Posterior cingulate gyrus (tissue), 11 donors: Measurements from ENCODE around the gene MEIKIN.

Source experiments
- DNase-seq, 10 donors: peaks; one replicate each; pipeline versions ENCODE4 v3.0.0 to v3.0.0-alpha.2; 2020 to 2021; ENCODE audit warnings: mixed read lengths in 3 of 10
- intact Hi-C: fragments of 100-400 bp; cut with DNase I; formaldehyde crosslinking; loops from one replicate; pipeline ENCODE4 v1.15.1; 2023

MEIKIN gene

DNA sequence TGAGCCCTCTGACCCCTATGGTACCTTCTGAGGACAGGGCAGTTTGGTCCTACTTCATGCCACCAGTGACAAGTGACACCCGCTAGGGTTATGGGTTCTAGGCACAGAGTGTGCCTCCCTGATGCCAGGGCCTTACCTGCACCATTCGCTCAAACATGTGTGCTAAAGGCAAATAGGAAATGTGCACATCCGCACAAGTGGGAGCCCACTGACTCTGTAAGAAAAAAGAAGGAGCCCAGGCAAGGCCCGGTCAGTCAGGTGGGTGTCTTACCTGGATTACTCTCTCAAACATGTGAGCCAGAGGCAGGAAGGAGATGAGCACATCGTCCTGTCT, 29.1 kb upstream of the MEIKIN start:
- intact Hi-C loops, result no loop called here
- DNase-seq, result no peak

DNA sequence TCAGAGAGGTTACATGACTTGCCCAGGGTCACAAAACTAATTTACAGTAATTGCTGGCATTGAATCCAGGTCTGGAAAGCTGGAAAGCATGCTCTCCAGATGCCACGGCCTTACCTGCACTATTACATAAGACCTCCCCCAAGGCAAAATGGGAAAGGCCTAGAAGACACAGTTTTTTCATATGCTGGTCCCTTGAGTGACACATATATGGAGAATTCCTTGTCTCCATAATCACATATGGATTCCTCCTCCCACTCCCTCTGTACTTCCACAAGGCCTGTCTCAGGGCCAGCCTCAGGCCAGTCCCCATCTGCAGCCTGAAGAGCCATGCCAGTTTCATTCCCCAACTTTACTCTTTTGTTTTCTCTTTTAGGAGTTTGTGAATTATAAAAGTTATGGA, 28.6 kb upstream of the MEIKIN start:
- DNase-seq, result no peak
- intact Hi-C loops, result no loop called here

DNA sequence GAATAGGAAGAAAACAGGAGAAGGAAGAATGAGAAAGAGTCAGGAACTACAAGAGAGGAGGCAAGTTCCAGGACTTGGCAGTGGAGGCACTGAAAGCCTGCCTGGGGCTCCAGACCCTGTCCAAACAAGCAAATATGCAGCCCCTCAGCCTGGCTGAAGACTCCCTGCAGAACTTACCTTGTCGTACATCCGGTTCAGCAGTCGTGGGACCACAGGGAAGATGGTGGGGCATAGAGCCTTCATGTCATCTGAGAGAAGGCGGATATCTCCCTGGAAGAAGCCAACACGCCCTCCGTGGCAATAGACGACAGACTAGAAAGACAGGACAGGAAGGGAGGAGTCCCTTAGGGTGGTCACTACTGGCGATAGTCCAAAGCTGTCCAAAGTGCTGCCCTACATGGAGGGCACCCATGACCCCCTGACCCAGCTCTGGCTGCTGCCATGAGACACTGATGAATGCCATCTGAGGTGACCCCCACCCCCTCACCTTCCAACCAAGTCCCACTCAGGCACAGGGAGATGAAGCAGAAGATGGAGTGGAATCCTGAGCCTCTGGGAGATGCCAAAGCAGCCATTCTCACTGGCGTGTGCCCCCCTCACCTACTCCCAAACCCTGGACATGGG, 27.7 kb upstream of the MEIKIN start:
- intact Hi-C loops, result no loop called here
- peak in 1 of 10 donors; percentile 57 for DNase-seq

DNA sequence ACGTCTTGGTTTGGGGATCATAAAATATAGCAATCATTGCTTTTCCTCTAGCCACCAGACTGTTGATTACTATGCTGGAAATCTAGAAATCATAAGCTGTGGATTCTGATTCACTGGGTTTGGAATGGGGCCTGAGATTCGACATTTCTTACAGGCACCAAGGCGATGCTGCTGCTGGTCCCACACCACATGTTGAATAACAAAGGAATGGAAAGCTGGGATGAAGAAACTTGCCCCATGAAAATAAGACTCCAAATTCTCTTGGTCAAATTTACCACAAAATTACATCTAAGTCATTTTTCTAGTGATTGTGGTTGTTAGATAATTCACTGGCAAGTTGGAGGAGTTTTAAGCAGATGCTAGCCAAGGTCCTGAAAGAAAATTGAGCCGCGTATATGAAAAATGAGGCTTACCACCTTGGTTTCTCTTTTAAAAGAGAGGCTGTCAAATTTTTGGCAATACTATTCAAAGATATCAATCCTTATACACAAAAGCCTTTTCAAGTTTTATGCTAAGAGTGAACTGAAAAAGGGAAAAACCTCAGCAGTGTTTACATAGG, 23.0 kb upstream of the MEIKIN start:
- DNase-seq, result no peak
- intact Hi-C loops, result no loop called here

DNA sequence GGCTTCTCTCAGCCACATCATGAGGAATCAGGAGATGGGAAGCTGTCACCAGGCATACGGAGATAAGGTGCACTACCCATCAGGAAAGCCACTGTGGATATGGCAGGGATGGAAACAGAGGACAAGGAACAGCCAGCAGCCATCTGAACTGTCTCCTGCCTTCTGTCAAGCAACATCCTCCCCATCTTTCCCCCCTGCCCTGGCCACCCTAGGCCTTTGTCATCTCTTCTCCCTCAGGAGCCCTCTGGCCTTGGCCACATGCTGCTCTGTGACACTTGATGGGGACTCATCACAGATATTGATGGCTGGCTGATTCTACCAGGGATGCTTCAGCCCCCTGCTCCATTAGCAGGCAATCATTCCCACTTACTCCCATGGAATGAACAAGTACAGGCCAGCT, 21.1 kb upstream of the MEIKIN start:
- intact Hi-C loops, result no loop called here
- DNase-seq, result peak in 1 of 10 donors; percentile 77

DNA sequence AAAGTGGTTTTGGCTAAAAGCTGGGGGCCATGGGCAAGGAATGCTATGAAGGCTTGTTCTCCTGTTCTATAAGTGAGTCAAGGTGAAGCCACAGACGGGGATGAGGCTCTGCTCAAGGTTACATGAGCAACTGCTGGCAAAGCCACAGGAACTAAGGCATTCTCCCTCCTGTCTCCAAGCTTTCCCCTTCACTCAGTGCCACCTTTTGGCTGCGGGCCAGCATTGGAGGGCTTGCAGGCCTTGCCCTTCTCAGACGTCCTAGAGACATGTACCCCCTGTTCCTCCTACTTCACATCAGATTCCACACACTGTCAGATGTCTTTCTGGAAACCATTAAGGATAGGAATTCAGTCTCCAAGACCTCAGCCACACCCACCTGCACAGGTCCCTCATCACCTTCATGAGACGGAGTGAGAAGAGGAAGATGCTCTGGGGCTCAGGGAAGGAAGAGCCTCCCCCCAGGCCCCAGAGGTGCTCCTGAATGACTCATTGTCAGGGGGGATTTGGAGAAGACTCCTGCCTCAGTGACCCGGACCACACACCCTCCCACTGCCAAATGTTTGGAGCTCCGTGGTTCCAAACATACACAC, 20.5 kb upstream of the MEIKIN start:
- DNase-seq, result peak in 1 of 10 donors; percentile 84
- intact Hi-C loops, result no loop called here

DNA sequence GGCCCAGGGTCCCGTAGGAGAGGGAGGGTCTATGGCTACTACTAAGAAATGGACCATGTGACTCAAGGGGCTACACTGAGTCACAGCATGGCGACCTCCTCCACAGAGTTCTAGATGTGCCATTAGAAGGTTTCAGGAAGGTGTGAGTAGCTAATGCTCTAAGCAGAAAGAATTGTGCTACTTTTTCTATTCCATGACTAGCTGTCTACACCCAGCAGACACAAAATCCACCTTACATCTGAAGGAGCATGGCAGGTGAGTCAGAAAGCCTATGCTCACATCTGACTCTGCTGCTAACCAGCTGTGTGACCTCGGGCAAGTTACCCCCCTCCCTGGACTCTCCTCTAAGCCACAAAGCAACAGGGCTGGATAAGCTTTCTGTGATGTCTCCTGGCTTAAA, 14.4 kb upstream of the MEIKIN start:
- intact Hi-C loops, result no loop called here
- DNase-seq, result no peak

DNA sequence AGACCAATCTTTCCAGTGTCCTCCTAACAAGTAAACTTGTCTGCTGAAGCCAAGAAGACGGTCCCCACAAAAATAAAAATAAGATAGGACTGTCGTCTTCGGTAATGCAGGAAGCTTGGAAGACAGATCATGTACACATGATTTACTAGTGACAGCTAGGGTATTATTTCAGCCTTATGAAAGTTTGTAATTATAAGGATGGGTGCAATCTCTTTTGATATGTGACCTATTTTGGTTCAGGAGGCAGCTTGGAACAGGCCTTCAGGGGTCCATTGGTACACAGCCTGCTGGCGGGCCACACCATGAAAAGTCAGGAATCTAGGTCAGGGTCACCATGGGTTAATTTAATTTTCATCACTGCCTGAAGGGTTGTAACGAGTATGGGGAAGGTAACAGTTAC, 13.7 kb upstream of the MEIKIN start:
- DNase-seq, result no peak
- intact Hi-C loops, result no loop called here

DNA sequence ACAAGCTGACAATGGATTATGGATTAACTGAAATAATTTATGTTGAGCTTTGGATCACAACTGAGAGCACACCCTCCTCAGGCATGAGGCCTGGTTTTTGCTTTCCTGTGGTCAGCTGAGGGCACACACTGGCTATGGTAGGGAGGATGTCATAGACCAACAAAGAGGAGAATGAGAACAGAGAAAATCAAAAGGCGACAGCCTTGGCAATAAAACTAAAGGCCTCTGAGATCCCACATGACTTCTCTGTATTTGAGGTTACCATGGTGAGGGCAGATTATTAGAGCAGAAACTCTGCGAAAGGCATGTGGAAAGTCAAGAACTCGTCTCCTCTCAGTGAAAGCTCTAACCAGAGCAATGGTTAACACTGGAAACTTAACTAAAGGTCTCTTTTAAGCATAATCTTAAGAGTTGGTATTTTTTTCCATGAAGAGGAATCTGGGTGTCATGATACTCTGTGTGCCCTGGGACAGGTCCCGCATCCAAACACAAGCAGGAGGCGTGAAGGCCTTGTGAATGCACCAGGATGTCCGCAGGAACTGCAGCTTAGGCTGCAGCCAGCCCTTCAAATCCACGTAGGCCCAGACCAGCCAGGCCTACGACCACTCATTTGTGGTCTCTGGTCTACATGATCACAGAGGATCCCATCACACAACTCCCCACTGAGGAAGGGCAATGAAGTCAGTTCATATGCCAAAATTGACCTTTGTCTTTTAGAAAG, 12.4 kb upstream of the MEIKIN start:
- DNase-seq, result peak in 1 of 10 donors; percentile 68
- intact Hi-C loops, result no loop called here

DNA sequence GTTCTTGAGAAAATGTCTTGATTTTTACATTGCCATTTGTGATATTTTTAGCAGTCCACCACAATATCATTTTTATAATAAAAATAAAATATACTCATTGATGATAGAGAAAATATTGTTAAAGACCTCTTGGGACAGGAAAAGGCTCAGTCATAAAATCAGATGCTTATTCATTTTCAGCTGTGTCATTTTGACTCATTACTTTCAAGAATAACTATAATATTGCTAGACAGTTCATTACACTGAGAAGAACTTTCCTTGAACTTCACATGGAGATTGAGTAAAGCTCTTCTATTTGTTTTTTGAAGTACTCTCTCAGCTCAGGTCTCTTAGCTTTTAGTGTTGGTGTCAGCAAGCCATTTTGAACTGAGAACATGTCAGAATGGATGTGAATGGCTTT, 8.5 kb upstream of the MEIKIN start:
- no peak for DNase-seq
- intact Hi-C loops, result no loop called here

DNA sequence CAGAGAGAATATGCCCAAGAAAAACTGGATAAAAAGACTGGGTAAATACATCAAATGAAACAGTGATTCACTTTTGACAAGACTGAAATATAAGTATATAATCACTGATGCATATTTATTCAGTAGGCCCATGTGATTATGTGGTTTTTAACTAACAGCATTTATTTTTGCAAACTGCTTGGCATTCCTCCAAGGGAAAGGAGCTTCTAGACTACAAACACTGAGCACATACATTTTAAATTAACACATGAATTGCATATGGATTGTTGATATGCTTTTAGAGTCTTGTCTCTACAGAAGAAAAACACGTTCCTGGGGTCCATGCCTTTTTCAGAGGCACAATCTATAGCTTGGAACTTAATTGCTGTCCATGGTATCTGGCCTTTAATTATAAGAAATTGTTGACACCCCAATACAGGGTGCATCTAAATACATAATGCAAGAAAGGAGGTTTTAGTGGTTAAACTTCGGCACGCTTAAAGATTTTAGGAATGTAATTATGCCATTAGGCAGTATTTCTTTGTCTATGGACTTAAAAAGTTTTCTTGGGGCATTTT, 6.9 kb upstream of the MEIKIN start:
- no peak for DNase-seq
- intact Hi-C loops, result no loop called here

DNA sequence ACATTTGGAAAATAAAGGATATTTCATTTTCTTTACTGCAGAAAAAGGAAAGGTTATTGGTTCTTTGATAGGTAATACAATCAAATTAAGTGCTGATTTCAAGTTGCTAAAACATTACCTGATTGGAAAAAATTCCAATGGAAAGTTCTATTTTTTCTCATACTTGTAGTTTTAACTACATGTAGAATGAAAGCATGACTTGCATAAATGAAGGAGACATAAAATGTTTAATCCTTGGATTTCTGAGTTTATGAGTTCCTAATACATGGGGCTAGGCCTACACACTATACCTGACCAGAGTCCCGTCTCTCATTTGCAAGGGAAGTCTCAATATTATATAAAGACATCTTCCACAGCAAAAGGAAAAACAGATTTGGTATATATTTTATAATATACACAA, 5.2 kb upstream of the MEIKIN start:
- intact Hi-C loops, result no loop called here
- DNase-seq, result no peak

DNA sequence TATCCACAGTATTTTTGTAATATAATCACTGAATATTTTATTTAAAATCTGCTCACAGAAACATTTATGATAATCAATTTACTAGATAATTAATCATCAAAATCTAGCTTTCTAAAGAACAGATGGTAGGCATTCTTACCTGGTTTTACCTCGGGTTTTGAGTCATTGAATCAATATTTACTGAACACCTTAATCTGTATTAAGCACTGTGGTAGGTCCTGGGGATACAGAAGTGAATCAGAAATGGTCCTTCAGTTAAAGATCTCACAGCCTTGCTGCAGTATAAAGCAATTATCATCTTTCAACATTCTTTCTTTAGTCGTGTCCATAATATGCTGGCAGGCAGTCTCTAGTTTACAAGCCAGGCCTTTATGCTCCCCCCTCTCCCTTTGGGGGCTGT, 2.0 kb upstream of the MEIKIN start:
- intact Hi-C loops, result no loop called here
- DNase-seq, result no peak

DNA sequence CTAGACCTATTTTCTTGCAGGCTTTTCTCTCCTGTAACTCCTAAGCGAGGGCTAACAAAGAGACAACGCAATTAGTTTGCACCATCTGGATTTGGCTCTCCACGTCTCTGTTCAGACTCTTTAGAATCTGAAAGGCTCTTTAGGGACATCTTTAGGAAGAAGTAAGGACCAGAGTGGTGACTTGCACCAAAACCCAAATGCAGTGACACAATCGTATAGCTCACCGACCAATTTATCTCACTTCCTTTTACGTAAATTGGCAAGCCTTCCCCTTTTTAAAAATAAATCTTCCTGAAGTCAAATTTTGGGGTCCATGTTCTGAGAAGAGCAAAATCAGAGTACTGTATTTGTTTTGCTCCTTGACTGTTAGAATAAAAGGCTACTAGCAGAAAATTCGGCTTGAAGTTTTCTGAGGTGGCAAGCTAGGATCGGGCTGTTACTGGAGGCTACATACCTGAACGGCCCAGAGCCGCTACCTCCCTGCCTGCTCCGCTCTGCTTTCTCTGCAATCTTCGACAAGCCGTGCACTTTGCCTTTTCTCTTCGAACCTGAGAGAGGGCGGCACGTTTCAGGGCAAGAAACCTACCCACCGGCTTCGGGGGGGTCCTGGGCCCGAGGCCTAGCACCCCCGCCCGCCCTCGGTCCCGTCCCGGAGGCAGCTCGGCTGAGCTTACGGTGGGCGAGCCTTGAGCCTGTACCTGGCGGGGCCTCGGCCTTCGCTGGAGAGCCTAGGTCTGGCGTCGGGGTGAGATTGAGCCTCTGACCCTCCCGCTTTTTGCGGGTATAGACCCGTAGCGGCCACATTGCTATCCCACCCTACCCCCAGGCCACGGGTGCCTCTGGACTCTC, 537 bp downstream of the MEIKIN start:
- DNase-seq, result no peak
- intact Hi-C loops, result no loop called here

DNA sequence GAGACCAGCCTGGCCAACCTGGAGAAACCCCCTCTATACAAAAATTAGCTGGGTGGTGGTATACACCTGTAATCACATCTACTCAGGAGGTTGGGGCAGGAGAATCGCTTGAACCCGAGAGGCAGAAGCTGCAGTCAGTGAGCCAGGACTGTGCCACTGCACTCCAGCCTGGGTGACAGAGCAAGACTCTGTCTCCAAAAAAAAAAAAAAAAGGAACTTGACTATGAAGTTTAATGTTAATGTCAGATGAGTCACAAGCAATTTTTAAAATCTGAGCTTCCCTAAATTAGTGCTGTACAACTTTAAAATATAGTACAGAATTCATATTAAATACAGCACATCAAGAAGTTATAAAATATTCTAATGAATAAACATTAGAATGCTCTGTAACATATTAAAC, 1.5 kb downstream of the MEIKIN start:
- DNase-seq, result no peak
- intact Hi-C loops, result no loop called here

DNA sequence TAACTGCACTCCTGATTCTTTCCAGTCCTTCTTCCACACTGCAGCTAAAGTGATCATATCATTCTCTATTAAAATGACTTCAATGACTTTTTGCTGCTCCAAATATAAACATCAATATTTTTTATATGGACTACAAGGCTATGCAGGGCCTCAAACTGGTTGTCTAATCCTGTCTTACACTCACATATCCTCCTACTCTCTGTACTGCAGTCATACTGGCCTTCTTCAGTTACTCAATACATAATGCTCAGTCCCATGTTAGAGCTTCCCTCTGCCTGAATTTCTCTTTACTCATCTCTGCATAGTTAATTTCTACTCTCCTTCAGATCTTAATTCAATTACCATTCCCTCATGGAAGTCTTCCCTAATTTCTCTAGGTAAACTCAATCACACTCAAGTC, 3.4 kb downstream of the MEIKIN start:
- no peak for DNase-seq
- intact Hi-C loops, result no loop called here

DNA sequence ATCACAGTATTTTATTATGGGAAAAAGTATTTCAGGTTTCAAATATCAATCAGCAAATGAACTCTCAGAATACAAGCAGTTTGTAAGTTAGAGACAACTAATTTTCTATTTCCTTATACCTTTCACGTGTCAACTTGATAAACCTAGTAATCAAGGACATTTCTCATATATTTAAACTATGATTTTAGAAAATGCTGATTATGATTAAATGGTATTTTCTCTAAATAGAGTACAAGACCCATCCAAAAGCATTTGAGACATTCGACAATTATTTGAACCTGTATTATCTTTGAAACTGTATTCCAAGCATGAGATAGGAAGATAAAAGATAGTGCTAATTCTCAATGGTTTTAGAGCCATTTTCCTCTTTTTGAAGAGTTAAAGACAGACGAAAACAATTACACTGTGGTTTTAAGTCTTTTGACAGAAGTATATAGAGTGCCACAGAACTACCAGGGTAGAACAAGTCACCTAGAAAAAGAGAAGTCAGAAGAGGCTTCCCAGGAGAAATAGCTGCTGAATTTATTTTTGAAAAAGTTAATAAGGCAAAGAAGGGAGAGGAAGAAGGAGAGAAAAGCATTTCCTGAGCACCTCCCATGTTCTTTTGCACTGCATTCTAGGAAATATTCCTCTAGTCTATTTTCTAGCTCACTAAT, 5.6 kb downstream of the MEIKIN start:
- no peak for DNase-seq
- intact Hi-C loops, result no loop called here

DNA sequence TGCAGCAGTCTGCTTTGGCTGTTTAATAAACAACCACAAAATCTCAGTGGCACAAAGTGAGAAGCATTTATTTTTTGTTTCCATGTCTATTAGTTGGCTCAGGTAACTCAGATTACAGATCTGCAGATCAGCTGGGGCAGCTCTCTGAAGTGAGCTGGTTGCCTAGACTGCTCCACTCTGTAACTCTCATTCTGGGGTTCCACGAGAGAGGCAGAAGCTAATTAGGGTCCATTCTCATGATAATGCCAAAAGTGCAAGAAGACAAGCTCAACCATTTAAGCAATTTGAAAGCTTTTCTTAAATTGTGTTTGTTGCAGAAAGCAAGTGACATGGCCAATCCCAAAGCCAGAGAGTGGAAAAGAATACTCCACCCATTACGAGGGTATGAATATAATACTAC, 13.2 kb downstream of the MEIKIN start:
- no peak for DNase-seq
- intact Hi-C loops, result no loop called here

DNA sequence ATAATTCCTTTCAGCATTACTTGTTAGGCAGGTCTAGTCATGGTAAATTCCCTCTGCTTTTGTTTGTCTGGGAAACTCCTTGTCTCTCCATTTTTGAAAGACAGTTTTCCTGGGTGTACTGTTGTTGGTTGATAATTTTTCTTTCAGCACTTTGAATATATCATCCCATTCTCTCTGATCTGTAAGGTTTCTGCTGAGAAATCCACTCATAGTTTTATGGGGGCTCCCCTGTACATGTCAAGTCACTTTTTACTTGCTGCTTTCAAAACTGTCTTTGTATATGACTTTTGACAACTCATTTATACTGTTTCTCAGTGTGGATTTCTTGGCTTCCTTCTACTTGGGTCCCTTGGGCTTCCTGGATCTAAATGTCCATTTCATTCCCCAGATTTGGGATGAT, 16.5 kb downstream of the MEIKIN start:
- intact Hi-C loops, result no loop called here
- DNase-seq, result no peak

DNA sequence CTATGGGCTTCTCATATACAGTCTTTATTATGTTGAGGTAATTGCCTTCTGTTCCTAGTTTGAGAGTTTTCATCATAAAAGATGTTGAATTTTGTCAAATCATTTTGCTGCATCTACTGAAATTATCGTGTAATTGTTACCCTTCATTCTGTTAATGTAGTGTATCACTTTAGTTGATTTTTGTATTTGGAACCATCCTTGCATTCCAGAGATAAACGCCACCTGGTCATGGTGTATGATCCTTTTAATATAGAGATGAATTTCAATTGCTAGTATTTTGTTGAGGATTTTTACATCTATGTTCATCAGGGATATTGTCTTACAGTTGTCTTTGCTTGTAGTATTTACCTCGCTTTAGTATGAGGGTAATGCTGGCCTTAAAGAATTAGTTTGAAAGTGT, 19.3 kb downstream of the MEIKIN start:
- intact Hi-C loops, result no loop called here
- DNase-seq, result no peak
